Astrocyte of the spinal cord (primary cell): ENCODE results near the gene NTRK2.

Source experiments
- DNase-seq: peaks from one replicate; pipeline ENCODE4 v3.0.0; 2011; ENCODE audit warnings: low read depth, low spot score
- H3K4me3 ChIP-seq: 2 replicates; pipeline ENCODE4 v1.5.1; 2011; ENCODE audit warnings: low read depth, mild to moderate bottlenecking, low read length, moderate library complexity
- CTCF ChIP-seq: IDR thresholded peaks from 2 replicates; pipeline ENCODE4 v1.5.1; 2012; ENCODE audit warnings: low read depth, mild to moderate bottlenecking, low read length, inconsistent platforms
- in situ Hi-C: cut with HindIII; loops from 2 replicates; pipeline ENCODE4 v1.10.0; 2017; ENCODE audit warnings: low sequenced_read_pairs

NTRK2 gene

GRCh38 chr9:84851935-84852585, 182.5 kb downstream of the NTRK2 start:
- H3K4me3 ChIP-seq: no peak overlapping the region
- peak; percentile 94 for DNase-seq
- in situ Hi-C loops: no loop called here
- no peak for TF ChIP-seq CTCF

- DNase-seq: no peak
- H3K4me3 ChIP-seq: no peak overlapping the region
- in situ Hi-C loops: no loop called here
- no peak for TF ChIP-seq CTCF
Observed at GRCh38 chr9:84852617-84853301, 183.2 kb downstream of the NTRK2 start.

- TF ChIP-seq CTCF: no peak
- in situ Hi-C loops: no loop called here
- no peak for DNase-seq
- H3K4me3 ChIP-seq: no peak overlapping the region
Observed at GRCh38 chr9:84856181-84856632, 186.7 kb downstream of the NTRK2 start.

- no peak for TF ChIP-seq CTCF
- in situ Hi-C loops: no loop called here
- no peak for DNase-seq
- H3K4me3 ChIP-seq: no peak overlapping the region
Observed at GRCh38 chr9:84857211-84857610, 187.7 kb downstream of the NTRK2 start.

GRCh38 chr9:84858364-84858763, 188.8 kb downstream of the NTRK2 start:
- no peak for DNase-seq
- in situ Hi-C loops: no loop called here
- TF ChIP-seq CTCF: no peak
- no peak overlapping the region for H3K4me3 ChIP-seq

GRCh38 chr9:84860249-84861115, 191.0 kb downstream of the NTRK2 start:
- peak; percentile 57 for DNase-seq
- no peak overlapping the region for H3K4me3 ChIP-seq
- in situ Hi-C loops: no loop called here
- TF ChIP-seq CTCF: no peak
